ENCODE measurements around the gene FOXP1.

FOXP1 gene

GRCh38 chr3:71250026-71250425, 333.5 kb downstream of the FOXP1 start:
- Histone ChIP-seq H3K9me3 (ENCODE audit: control insufficient read depth in 2 of 2, low read length in 2 of 2) (no peaks in the 10 kb centered on the region), H3K36me3 (ENCODE audit: control insufficient read depth in 2 of 2, insufficient read depth in 2 of 2, low read length in 2 of 2) (no peaks in the 10 kb centered on the region), H3K4me3 (ENCODE audit: low read length in 2 of 2) (no peak overlapping the region), H3K9ac (ENCODE audit: low read depth in 1 of 2, low read length in 2 of 2) (no peak overlapping the region), H3K27me3 (ENCODE audit: control insufficient read depth in 2 of 2, insufficient read depth in 2 of 2, low read length in 2 of 2) (no peaks in the 10 kb centered on the region), H3K4me1 (ENCODE audit: control insufficient read depth in 2 of 2, insufficient read depth in 2 of 2, low read length in 2 of 2) (peaks cover 11 to 14% of the 10 kb centered on the region in 2 donors), H3K27ac (ENCODE audit: low read depth in 2 of 2, low read length in 2 of 2) (no peak overlapping the region)

GRCh38 chr3:71247958-71248335, 335.6 kb downstream of the FOXP1 start:
- no peaks in the 10 kb centered on the region for H3K9me3 ChIP-seq (ENCODE audit: control insufficient read depth in 2 of 2, low read length in 2 of 2)
- H3K36me3 ChIP-seq (ENCODE audit: control insufficient read depth in 2 of 2, insufficient read depth in 2 of 2, low read length in 2 of 2), result no peaks in the 10 kb centered on the region
- no peak overlapping the region for H3K9ac ChIP-seq (ENCODE audit: low read depth in 1 of 2, low read length in 2 of 2)
- H3K4me3 ChIP-seq (ENCODE audit: low read length in 2 of 2), result no peak overlapping the region
- peaks cover 10 to 11% of the 10 kb centered on the region in 2 donors for H3K4me1 ChIP-seq (ENCODE audit: control insufficient read depth in 2 of 2, insufficient read depth in 2 of 2, low read length in 2 of 2)
- H3K27ac ChIP-seq (ENCODE audit: low read depth in 2 of 2, low read length in 2 of 2), result no peak overlapping the region
- H3K27me3 ChIP-seq (ENCODE audit: control insufficient read depth in 2 of 2, insufficient read depth in 2 of 2, low read length in 2 of 2), result no peaks in the 10 kb centered on the region

GRCh38 chr3:71247221-71247957, 336.1 kb downstream of the FOXP1 start:
- H3K4me1 ChIP-seq (ENCODE audit: control insufficient read depth in 2 of 2, insufficient read depth in 2 of 2, low read length in 2 of 2), result peaks cover 10 to 11% of the 10 kb centered on the region in 2 donors
- H3K9me3 ChIP-seq (ENCODE audit: control insufficient read depth in 2 of 2, low read length in 2 of 2), result no peaks in the 10 kb centered on the region
- no peak overlapping the region for H3K4me3 ChIP-seq (ENCODE audit: low read length in 2 of 2)
- H3K27ac ChIP-seq (ENCODE audit: low read depth in 2 of 2, low read length in 2 of 2), result no peak overlapping the region
- H3K9ac ChIP-seq (ENCODE audit: low read depth in 1 of 2, low read length in 2 of 2), result no peak overlapping the region
- no peaks in the 10 kb centered on the region for H3K27me3 ChIP-seq (ENCODE audit: control insufficient read depth in 2 of 2, insufficient read depth in 2 of 2, low read length in 2 of 2)
- no peaks in the 10 kb centered on the region for H3K36me3 ChIP-seq (ENCODE audit: control insufficient read depth in 2 of 2, insufficient read depth in 2 of 2, low read length in 2 of 2)

GRCh38 chr3:71245971-71246880, 337.3 kb downstream of the FOXP1 start:
- Histone ChIP-seq H3K27me3 (ENCODE audit: control insufficient read depth in 2 of 2, insufficient read depth in 2 of 2, low read length in 2 of 2) (no peaks in the 10 kb centered on the region), H3K4me1 (ENCODE audit: control insufficient read depth in 2 of 2, insufficient read depth in 2 of 2, low read length in 2 of 2) (peaks cover 10 to 11% of the 10 kb centered on the region in 2 donors), H3K4me3 (ENCODE audit: low read length in 2 of 2) (no peak overlapping the region), H3K9me3 (ENCODE audit: control insufficient read depth in 2 of 2, low read length in 2 of 2) (no peaks in the 10 kb centered on the region), H3K36me3 (ENCODE audit: control insufficient read depth in 2 of 2, insufficient read depth in 2 of 2, low read length in 2 of 2) (no peaks in the 10 kb centered on the region), H3K27ac (ENCODE audit: low read depth in 2 of 2, low read length in 2 of 2) (peak overlapping the region in 1 of 2 donors; percentile 17), H3K9ac (ENCODE audit: low read depth in 1 of 2, low read length in 2 of 2) (no peak overlapping the region)

- Histone ChIP-seq H3K9me3 (ENCODE audit: control insufficient read depth in 2 of 2, low read length in 2 of 2) (no peaks in the 10 kb centered on the region), H3K36me3 (ENCODE audit: control insufficient read depth in 2 of 2, insufficient read depth in 2 of 2, low read length in 2 of 2) (no peaks in the 10 kb centered on the region), H3K27ac (ENCODE audit: low read depth in 2 of 2, low read length in 2 of 2) (peak overlapping the region in 1 of 2 donors; percentile 49), H3K27me3 (ENCODE audit: control insufficient read depth in 2 of 2, insufficient read depth in 2 of 2, low read length in 2 of 2) (no peaks in the 10 kb centered on the region), H3K4me1 (ENCODE audit: control insufficient read depth in 2 of 2, insufficient read depth in 2 of 2, low read length in 2 of 2) (peaks cover 10 to 11% of the 10 kb centered on the region in 2 donors), H3K9ac (ENCODE audit: low read depth in 1 of 2, low read length in 2 of 2) (peak overlapping the region in 1 of 2 donors; percentile 35), H3K4me3 (ENCODE audit: low read length in 2 of 2) (peak overlapping the region in 1 of 2 donors; percentile 51)
Measured at GRCh38 chr3:71244826-71245488, 338.6 kb downstream of the FOXP1 start.

GRCh38 chr3:71244153-71244825, 339.2 kb downstream of the FOXP1 start:
- H3K27me3 ChIP-seq (ENCODE audit: control insufficient read depth in 2 of 2, insufficient read depth in 2 of 2, low read length in 2 of 2), result no peaks in the 10 kb centered on the region
- no peaks in the 10 kb centered on the region for H3K9me3 ChIP-seq (ENCODE audit: control insufficient read depth in 2 of 2, low read length in 2 of 2)
- H3K4me3 ChIP-seq (ENCODE audit: low read length in 2 of 2), result peak overlapping the region; percentile 30 to 51
- H3K9ac ChIP-seq (ENCODE audit: low read depth in 1 of 2, low read length in 2 of 2), result peak overlapping the region in 1 of 2 donors; percentile 35
- H3K27ac ChIP-seq (ENCODE audit: low read depth in 2 of 2, low read length in 2 of 2), result peak overlapping the region; percentile 11 to 49
- H3K36me3 ChIP-seq (ENCODE audit: control insufficient read depth in 2 of 2, insufficient read depth in 2 of 2, low read length in 2 of 2), result no peaks in the 10 kb centered on the region
- H3K4me1 ChIP-seq (ENCODE audit: control insufficient read depth in 2 of 2, insufficient read depth in 2 of 2, low read length in 2 of 2), result peaks cover 8 to 11% of the 10 kb centered on the region in 2 donors

- H3K27ac ChIP-seq (ENCODE audit: low read depth in 2 of 2, low read length in 2 of 2), result no peak overlapping the region
- H3K9ac ChIP-seq (ENCODE audit: low read depth in 1 of 2, low read length in 2 of 2), result no peak overlapping the region
Measured at GRCh38 chr3:71243229-71243628, 340.3 kb downstream of the FOXP1 start.

GRCh38 chr3:71241981-71242560, 341.5 kb downstream of the FOXP1 start:
- Histone ChIP-seq H3K4me3 (ENCODE audit: low read length in 2 of 2) (no peak overlapping the region), H3K9ac (ENCODE audit: low read depth in 1 of 2, low read length in 2 of 2) (no peak overlapping the region), H3K27me3 (ENCODE audit: control insufficient read depth in 2 of 2, insufficient read depth in 2 of 2, low read length in 2 of 2) (no peaks in the 10 kb centered on the region), H3K36me3 (ENCODE audit: control insufficient read depth in 2 of 2, insufficient read depth in 2 of 2, low read length in 2 of 2) (no peaks in the 10 kb centered on the region), H3K27ac (ENCODE audit: low read depth in 2 of 2, low read length in 2 of 2) (no peak overlapping the region), H3K9me3 (ENCODE audit: control insufficient read depth in 2 of 2, low read length in 2 of 2) (no peaks in the 10 kb centered on the region), H3K4me1 (ENCODE audit: control insufficient read depth in 2 of 2, insufficient read depth in 2 of 2, low read length in 2 of 2) (peaks cover 2 to 8% of the 10 kb centered on the region in 2 donors)

More at GRCh38 chr3:71243229-71243628, 340.3 kb downstream of the FOXP1 start:
- Histone ChIP-seq H3K9me3 (ENCODE audit: control insufficient read depth in 2 of 2, low read length in 2 of 2) (no peaks in the 10 kb centered on the region), H3K4me3 (ENCODE audit: low read length in 2 of 2) (no peak overlapping the region), H3K27me3 (ENCODE audit: control insufficient read depth in 2 of 2, insufficient read depth in 2 of 2, low read length in 2 of 2) (no peaks in the 10 kb centered on the region), H3K36me3 (ENCODE audit: control insufficient read depth in 2 of 2, insufficient read depth in 2 of 2, low read length in 2 of 2) (no peaks in the 10 kb centered on the region), H3K4me1 (ENCODE audit: control insufficient read depth in 2 of 2, insufficient read depth in 2 of 2, low read length in 2 of 2) (peaks cover 2 to 11% of the 10 kb centered on the region in 2 donors)

- Histone ChIP-seq H3K27ac (ENCODE audit: low read depth in 2 of 2, low read length in 2 of 2) (no peak overlapping the region), H3K9ac (ENCODE audit: low read depth in 1 of 2, low read length in 2 of 2) (no peak overlapping the region), H3K36me3 (ENCODE audit: control insufficient read depth in 2 of 2, insufficient read depth in 2 of 2, low read length in 2 of 2) (no peaks in the 10 kb centered on the region), H3K9me3 (ENCODE audit: control insufficient read depth in 2 of 2, low read length in 2 of 2) (no peaks in the 10 kb centered on the region), H3K4me3 (ENCODE audit: low read length in 2 of 2) (no peak overlapping the region), H3K4me1 (ENCODE audit: control insufficient read depth in 2 of 2, insufficient read depth in 2 of 2, low read length in 2 of 2) (peaks cover 2 to 8% of the 10 kb centered on the region in 2 donors), H3K27me3 (ENCODE audit: control insufficient read depth in 2 of 2, insufficient read depth in 2 of 2, low read length in 2 of 2) (no peaks in the 10 kb centered on the region)
Measured at GRCh38 chr3:71241246-71241901, 342.2 kb downstream of the FOXP1 start.

Data from mucosa of rectum (tissue), 2 donors.